H1 (cell line): ENCODE results near the gene SVIL. TPM values are rescaled to one million over a fixed set of nuclear protein-coding genes. Genes with fewer than 3 reads are reported as not detected.

Source experiments
- CTCF ChIA-PET: fragments of 300-600 bp; sonication (Branson Sonifier 250); formaldehyde crosslinking; loops from one replicate; lab custom pipeline; 2021; ENCODE audit not compliant: partially characterized antibody; lab: Charles Lee
- POLR2A ChIA-PET: fragments of 300-600 bp; sonication (Branson Sonifier 250); formaldehyde crosslinking; loops from one replicate; lab custom pipeline; 2021; ENCODE audit warnings: inconsistent platforms; ENCODE audit not compliant: partially characterized antibody; lab: Charles Lee
- DNase-seq, 2 experiments: peaks; one replicate each; pipeline versions ENCODE4 v3.0.0 to v3.0.0-alpha.2; 2010 to 2022; ENCODE audit warnings: low spot score in 2 of 2, low read depth in 1 of 2, mixed read lengths in 1 of 2
- FAIRE-seq: peaks from 2 replicates; lab custom pipeline; 2011; peaks lifted over from hg19 to GRCh38; lab: Jason Lieb, UNC
- H2AFZ ChIP-seq: 2 replicates; pipeline ENCODE4 v1.8.1; 2012; ENCODE audit warnings: low read length, inconsistent platforms
- H2AK5ac ChIP-seq: 2 replicates; pipeline ENCODE4 v1.6.1; 2013; ENCODE audit warnings: low read depth, low read length
- H2BK120ac ChIP-seq: replicated peaks from 2 replicates; pipeline ENCODE3; 2013; ENCODE audit warnings: low read depth, low read length, inconsistent platforms
- H2BK12ac ChIP-seq: 2 replicates; pipeline ENCODE4 v1.6.1; 2013; ENCODE audit warnings: low read depth, low read length
- H2BK15ac ChIP-seq: 2 replicates; pipeline ENCODE4 v1.6.1; 2013; ENCODE audit warnings: low read length
- H2BK20ac ChIP-seq: 2 replicates; pipeline ENCODE4 v1.6.1; 2013; ENCODE audit warnings: low read length
- H2BK5ac ChIP-seq: 2 replicates; pipeline ENCODE4 v1.6.1; 2013; ENCODE audit warnings: low read depth, low read length
- H3K14ac ChIP-seq: 2 replicates; pipeline ENCODE4 v1.6.1; 2013; ENCODE audit warnings: inconsistent platforms; ENCODE audit not compliant: insufficient read length
- H3K18ac ChIP-seq: 2 replicates; pipeline ENCODE4 v1.6.1; 2013; ENCODE audit warnings: low read length; ENCODE audit errors: extremely low read depth
- H3K23ac ChIP-seq: 2 replicates; pipeline ENCODE4 v1.6.1; 2013; ENCODE audit warnings: inconsistent platforms; ENCODE audit not compliant: insufficient read length
- H3K23me2 ChIP-seq: 2 replicates; pipeline ENCODE4 v1.6.1; 2013; ENCODE audit warnings: low read depth, low read length
- H3K27ac ChIP-seq: 2 replicates; pipeline ENCODE4 v1.6.1; 2011; ENCODE audit warnings: low read depth, low read length, inconsistent platforms
- H3K27me3 ChIP-seq, 4 experiments: replicated peaks in 1 of 4; 1 replicate in 1 of 4; 2 replicates in 3 of 4; pipeline versions ENCODE4 v1.6.1 to v1.8.1; 2011 to 2013; ENCODE audit warnings: low read length in 3 of 4, mild to moderate bottlenecking in 3 of 4, inconsistent platforms in 2 of 4, mixed read lengths in 2 of 4, moderate library complexity in 1 of 4; ENCODE audit not compliant: control insufficient read depth in 3 of 4, insufficient read depth in 3 of 4; ENCODE audit errors: extremely low read depth in 1 of 4
- H3K36me3 ChIP-seq, 4 experiments: 2 replicates each; pipeline versions ENCODE4 v1.6.1 to v1.8.1; 2011 to 2013; ENCODE audit warnings: mild to moderate bottlenecking in 4 of 4, low read length in 3 of 4, moderate library complexity in 2 of 4, control low read depth in 1 of 4, inconsistent platforms in 1 of 4; ENCODE audit not compliant: insufficient read depth in 4 of 4, control insufficient read depth in 2 of 4
- H3K4ac ChIP-seq: replicated peaks from 2 replicates; pipeline ENCODE3; 2013; ENCODE audit warnings: low read length, low read depth, mixed read lengths, inconsistent platforms; ENCODE audit not compliant: insufficient read length
- H3K4me1 ChIP-seq, 4 experiments: replicated peaks in 1 of 4; 1 replicate in 1 of 4; 2 replicates in 3 of 4; pipeline versions ENCODE4 v1.6.1 to v1.8.1; 2011 to 2013; ENCODE audit warnings: low read length in 3 of 4, inconsistent platforms in 2 of 4, mixed read lengths in 1 of 4; ENCODE audit not compliant: insufficient read depth in 4 of 4, control insufficient read depth in 3 of 4
- H3K4me2 ChIP-seq, 2 experiments: 2 replicates each; pipeline versions ENCODE4 v1.6.1 to v1.8.1; 2011 to 2013; ENCODE audit warnings: low read depth in 2 of 2, low read length in 2 of 2, control low read depth in 1 of 2, inconsistent platforms in 1 of 2, mild to moderate bottlenecking in 1 of 2; ENCODE audit not compliant: insufficient read depth in 1 of 2
- H3K4me3 ChIP-seq, 4 experiments: fragments of 200-600, 300-600 bp in 1 of 4; sonication (generic), shearing (Covaris generic), sonication (Bioruptor Twin) in 1 of 4; 2 replicates each; pipeline versions ENCODE4 v1.5.1 to v1.8.1; 2011 to 2016; ENCODE audit warnings: low read length in 4 of 4, low read depth in 3 of 4, control low read depth in 2 of 4, inconsistent platforms in 2 of 4, mild to moderate bottlenecking in 2 of 4, mixed read lengths in 1 of 4, moderate library complexity in 1 of 4; ENCODE audit not compliant: insufficient read depth in 2 of 4; ENCODE audit errors: extremely low read depth in 1 of 4
- H3K56ac ChIP-seq: replicated peaks from 2 replicates; pipeline ENCODE3; 2013; ENCODE audit warnings: low read depth, mild to moderate bottlenecking, mixed read lengths, low read length, inconsistent platforms; ENCODE audit not compliant: insufficient read length
- H3K79me1 ChIP-seq: 2 replicates; pipeline ENCODE4 v1.6.1; 2013; ENCODE audit warnings: low read depth, low read length, control low read depth
- H3K79me2 ChIP-seq, 2 experiments: 2 replicates each; pipeline versions ENCODE4 v1.6.1 to v1.8.1; 2012 to 2013; ENCODE audit warnings: low read length in 2 of 2, mild to moderate bottlenecking in 2 of 2, inconsistent platforms in 1 of 2; ENCODE audit not compliant: insufficient read depth in 2 of 2, control insufficient read depth in 1 of 2
- H3K9ac ChIP-seq, 4 experiments: replicated peaks in 1 of 4; 1 replicate in 1 of 4; 2 replicates in 3 of 4; pipeline versions ENCODE4 v1.6.1 to v1.8.1; 2011 to 2013; ENCODE audit warnings: low read depth in 3 of 4, low read length in 3 of 4, control low read depth in 2 of 4, mild to moderate bottlenecking in 2 of 4, moderate library complexity in 2 of 4, inconsistent platforms in 1 of 4; ENCODE audit errors: extremely low read depth in 1 of 4
- H3K9me3 ChIP-seq, 2 experiments: 2 replicates each; pipeline versions ENCODE4 v1.6.1 to v1.8.1; 2012 to 2013; ENCODE audit warnings: mild to moderate bottlenecking in 2 of 2, moderate library complexity in 2 of 2, control low read depth in 1 of 2, inconsistent platforms in 1 of 2, low read depth in 1 of 2, low read length in 1 of 2, mixed read lengths in 1 of 2; ENCODE audit not compliant: insufficient read depth in 2 of 2
- H4K20me1 ChIP-seq, 2 experiments: replicated peaks in 1 of 2; 2 replicates each; pipeline versions ENCODE3 to v1.8.1; 2011 to 2013; ENCODE audit warnings: inconsistent platforms in 2 of 2, low read length in 2 of 2, mild to moderate bottlenecking in 1 of 2; ENCODE audit not compliant: insufficient read depth in 2 of 2, control insufficient read depth in 1 of 2
- H4K5ac ChIP-seq: 2 replicates; pipeline ENCODE4 v1.6.1; 2013; ENCODE audit warnings: low read length, low read depth, mixed read lengths, inconsistent platforms; ENCODE audit not compliant: insufficient read length
- H4K8ac ChIP-seq: 2 replicates; pipeline ENCODE4 v1.8.0; 2013; ENCODE audit warnings: mild to moderate bottlenecking, moderate library complexity, low read length, inconsistent platforms; ENCODE audit not compliant: insufficient read depth; ENCODE audit errors: extremely low read depth
- H4K91ac ChIP-seq: replicated peaks from 2 replicates; pipeline ENCODE3; 2013; ENCODE audit warnings: low read length, mixed read lengths, inconsistent platforms; ENCODE audit not compliant: insufficient read length
- ASH2L ChIP-seq: fragments of 200-600, 300-600 bp; sonication (generic); IDR thresholded peaks from one replicate; pipeline ENCODE4 v1.7.1; 2017; ENCODE audit warnings: low read length
- CBX5 ChIP-seq: fragments of 300-800, 300-1000 bp; sonication (generic); IDR thresholded peaks from 2 replicates; pipeline ENCODE4 v1.7.1; 2016; ENCODE audit warnings: antibody characterized with exemption, low read length, low read depth
- CBX8 ChIP-seq: fragments of 300-800, 300-1000 bp; sonication (generic); IDR thresholded peaks from 2 replicates; pipeline ENCODE4 v1.7.1; 2016; ENCODE audit warnings: low read depth, low read length, borderline replicate concordance
- CEBPB ChIP-seq: IDR thresholded peaks from 2 replicates; pipeline ENCODE4 v1.6.1; 2012; ENCODE audit warnings: low read depth, low read length
- CREB1 ChIP-seq: IDR thresholded peaks from 2 replicates; pipeline ENCODE4 v1.6.1; 2012; ENCODE audit warnings: inconsistent platforms
- EP300 ChIP-seq, 2 experiments: IDR thresholded peaks; 1 replicate in 1 of 2; 2 replicates in 1 of 2; pipeline ENCODE4 v1.6.1; 2011 to 2012; ENCODE audit warnings: low read depth in 2 of 2, low read length in 2 of 2, mild to moderate bottlenecking in 2 of 2, borderline replicate concordance in 1 of 2, inconsistent platforms in 1 of 2, moderate library complexity in 1 of 2
- EZH2 ChIP-seq: fragments of 200-600 bp; sonication (generic); IDR thresholded peaks from 2 replicates; pipeline ENCODE4 v1.7.1; 2012; ENCODE audit warnings: low read depth, mild to moderate bottlenecking, moderate library complexity, low read length, inconsistent platforms; ENCODE audit not compliant: severe bottlenecking
- GTF2F1 ChIP-seq: IDR thresholded peaks from 2 replicates; pipeline ENCODE4 v1.6.1; 2012; ENCODE audit warnings: low read depth, low read length, improper control_type of control experiment, borderline replicate concordance
- KDM5A ChIP-seq: fragments of 200-600 bp; IDR thresholded peaks from 2 replicates; pipeline ENCODE4 v1.7.1; 2012; ENCODE audit warnings: mild to moderate bottlenecking, low read length, inconsistent platforms, mixed read lengths
- POLR2A ChIP-seq, 2 experiments: IDR thresholded peaks; 1 replicate in 1 of 2; 2 replicates in 1 of 2; pipeline ENCODE4 v1.6.1; 2011; ENCODE audit warnings: low read depth in 2 of 2, low read length in 2 of 2, mild to moderate bottlenecking in 2 of 2; ENCODE audit errors: control extremely low read depth in 1 of 2
- SAP30 ChIP-seq: fragments of 300-600 bp; sonication (generic); IDR thresholded peaks from 2 replicates; pipeline ENCODE4 v1.7.1; 2012; ENCODE audit warnings: low read length, moderate library complexity, mild to moderate bottlenecking, inconsistent platforms; ENCODE audit not compliant: insufficient read depth, insufficient replicate concordance
- SIX5 ChIP-seq: IDR thresholded peaks from 2 replicates; pipeline ENCODE4 v1.6.1; 2011; ENCODE audit warnings: mild to moderate bottlenecking, low read depth, low read length
- SP2 ChIP-seq: IDR thresholded peaks from 2 replicates; pipeline ENCODE4 v1.6.1; 2012; ENCODE audit warnings: mild to moderate bottlenecking, low read length, inconsistent platforms
- SUZ12 ChIP-seq: fragments of 200-600 bp; sonication (generic); IDR thresholded peaks from 2 replicates; pipeline ENCODE4 v1.6.1; 2012; ENCODE audit warnings: mild to moderate bottlenecking, inconsistent platforms, low read length, moderate library complexity, mixed read lengths
- TEAD4 ChIP-seq: IDR thresholded peaks from 2 replicates; pipeline ENCODE4 v1.6.1; 2012; ENCODE audit warnings: low read depth, low read length, inconsistent platforms, mixed read lengths
- WGBS, 2 experiments: shearing (Covaris generic) in 1 of 2; methylation state at CpG; one replicate each; pipeline versions ENCODE4 v1.1.6 to v1.1.7; 2013 to 2015; ENCODE audit warnings: low lambda C conversion rate in 2 of 2, mixed read lengths in 2 of 2, inconsistent platforms in 1 of 2, low coverage in 1 of 2, missing lambda C conversion rate in 1 of 2; ENCODE audit not compliant: insufficient replicate concordance in 2 of 2, insufficient coverage in 1 of 2, insufficient read length in 1 of 2; ENCODE audit errors: extremely low coverage in 1 of 2, missing lambda C conversion rate in 1 of 2; 5-methylcytosine and 5-hydroxymethylcytosine counted together
- polyA plus RNA-seq, 7 experiments: library from polyadenylated mRNA; depleted of rRNA in 3 of 7; stranded (reverse) in 5 of 7; unstranded in 2 of 7; fragments of >200 nt in 5 of 7; fragments of 200-250 nt in 2 of 7; gene quantifications; 1 replicate in 5 of 7; 2 replicates in 1 of 7; 4 replicates in 1 of 7; pipeline versions ENCODE4 v1.2.1 to v1.2.3, GENCODE V29; 2011 to 2013; ENCODE audit warnings: missing spikeins in 2 of 7, mixed read lengths in 2 of 7
- total RNA-seq: library from RNA; stranded (reverse); fragmentation: NEBNext Ultra II Directional; extraction: Animal tissue kit (Norgen Biotek cat#: 25700); gene quantifications from 2 replicates; pipeline ENCODE4 v1.2.1, GENCODE V29; 2021

The SVIL gene
- total and polyA plus RNA-seq, 2 of the 8 experiments (the other 6 are each of a cell fraction or from before 2014, with no cell fraction given): 4.7 to 15.4 TPM

- H3K23ac ChIP-seq: no peak overlapping the region
- H4K8ac ChIP-seq: no peak overlapping the region
- 0 out of 2 replicates have a peak, but pooled peaks cover 2% of the 10 kb centered on the region for H3K23me2 ChIP-seq
- H3K79me1 ChIP-seq: no peaks in the 10 kb centered on the region
- H3K4me1 ChIP-seq: peaks cover 3 to 17% (median 11%) of the 10 kb centered on the region in 4 experiments
- H2AK5ac ChIP-seq: no peak overlapping the region
- no peak overlapping the region for H2AFZ ChIP-seq
- no peak overlapping the region for H3K18ac ChIP-seq
- ChIA-PET POLR2A (interaction anchor here (0.6 to 1.2 kb wide), 2 partner anchors 11 to 1568 kb away, joined by 3 to 4 read pairs; no protein-coding TSS in a partner anchor), CTCF (interaction anchor here (1.1 to 3.1 kb wide), 4 partner anchors 12 to 36 kb away, joined by 3 to 12 read pairs (median 3); no protein-coding TSS in a partner anchor)
- H3K4me3 ChIP-seq: no peak overlapping the region
- H3K27me3 ChIP-seq: no peaks in the 10 kb centered on the region
- no peak overlapping the region for H3K4me2 ChIP-seq
- H3K79me2 ChIP-seq: peaks cover 0 to 13% of the 10 kb centered on the region in 2 experiments; a peak in 2 of 4 replicates
- DNase-seq (no peak), FAIRE-seq (no peak)
- H3K4ac ChIP-seq: no peak overlapping the region
- H3K14ac ChIP-seq: no peak overlapping the region
- no peak overlapping the region for H4K91ac ChIP-seq
- H3K9me3 ChIP-seq: no peaks in the 10 kb centered on the region
- no peak overlapping the region for H2BK20ac ChIP-seq
- no peak overlapping the region for H3K27ac ChIP-seq
- H4K20me1 ChIP-seq: no peaks in the 10 kb centered on the region
- 87% methylated on average over 5 of the region's 5 CpGs; no CpG with 5 or more reads in 1 of the 2 experiments for whole genome bisulfite sequencing, 2 experiments
- H3K56ac ChIP-seq: no peak overlapping the region
- no peaks in the 10 kb centered on the region for H3K36me3 ChIP-seq
- H3K9ac ChIP-seq: no peak overlapping the region
- no peak overlapping the region for H2BK12ac ChIP-seq
- H2BK15ac ChIP-seq: no peak overlapping the region
- H4K5ac ChIP-seq: no peak overlapping the region
- H2BK120ac ChIP-seq: no peak overlapping the region
- H2BK5ac ChIP-seq: no peak overlapping the region
- TF ChIP-seq SIX5 (no peak), SAP30 (no peak), SP2 (no peak), TEAD4 (no peak), CBX8 (no peak), EZH2 (no peak), EP300 (IDR thresholded peaks at IDR 0.05; ENCODE audit: borderline replicate concordance in 1 of 2, low read depth in 2 of 2, low read length in 2 of 2) (no peak), CREB1 (no peak), ASH2L (no peak), KDM5A (no peak), SUZ12 (no peak), CEBPB (no peak), POLR2A (IDR thresholded peaks at IDR 0.05; ENCODE audit: control extremely low read depth in 1 of 2, low read depth in 2 of 2, low read length in 2 of 2) (no peak), CBX5 (no peak), GTF2F1 (no peak)
Measured at GRCh38 chr10:29620112-29620690, 14.6 kb downstream of the SVIL start.
